Body of pancreas (tissue), 4 donors: ENCODE measurements around the gene TNS3.

Source experiments
- CTCF ChIP-seq, 7 experiments: fragments of 450-650 bp in 4 of 7; fragments of 200-600 bp in 3 of 7; sonication (generic) in 3 of 7; IDR thresholded peaks; one replicate each; pipeline ENCODE4 v1.5.1; 2016 to 2019; ENCODE audit warnings: antibody characterized with exemption in 7 of 7
- POLR2A ChIP-seq, 3 donors: fragments of 450-650 bp; IDR thresholded peaks; one replicate each; pipeline ENCODE4 v1.6.1; 2016; ENCODE audit warnings: antibody characterized with exemption in 3 of 3, mild to moderate bottlenecking in 2 of 3

GRCh38 chr7:47488969-47489342 is 93.0 kb downstream of the TNS3 start:
- TF ChIP-seq CTCF (IDR thresholded peaks at IDR 0.05) (no peak), POLR2A (IDR thresholded peaks at IDR 0.05) (no peak)
